Kidney capillary endothelial cell (primary cell): ENCODE measurements around the gene GALNTL6.

Source experiments
- DNase-seq: peaks from one replicate; pipeline ENCODE4 v3.0.0-alpha.2; 2018; ENCODE audit warnings: low spot score

Gene GALNTL6

DNA sequence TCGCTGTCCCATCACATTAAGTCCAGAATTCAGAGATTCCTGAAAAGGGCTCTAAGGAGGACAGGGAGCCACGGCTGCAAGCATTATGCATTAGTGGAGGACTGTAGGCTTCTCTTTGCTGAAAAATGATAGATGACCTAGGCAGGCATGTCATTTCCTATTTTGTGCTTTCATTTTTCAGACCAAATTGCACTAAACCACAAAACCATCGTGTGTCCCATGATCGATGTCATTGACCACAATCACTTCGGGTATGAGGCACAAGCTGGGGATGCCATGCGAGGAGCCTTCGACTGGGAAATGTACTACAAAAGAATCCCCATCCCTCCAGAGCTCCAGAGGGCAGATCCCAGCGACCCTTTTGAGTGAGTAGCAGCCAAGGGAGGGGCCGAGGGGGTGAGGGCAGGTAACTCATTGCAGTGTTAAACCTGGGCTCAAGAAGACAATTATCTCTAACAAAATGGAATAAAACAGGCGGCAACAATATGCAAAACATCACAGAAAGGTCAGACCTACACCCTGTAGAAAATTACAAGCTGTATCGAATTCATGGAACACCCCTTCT, 1000.2 kb downstream of the GALNTL6 start:
- DNase-seq = no peak

DNA sequence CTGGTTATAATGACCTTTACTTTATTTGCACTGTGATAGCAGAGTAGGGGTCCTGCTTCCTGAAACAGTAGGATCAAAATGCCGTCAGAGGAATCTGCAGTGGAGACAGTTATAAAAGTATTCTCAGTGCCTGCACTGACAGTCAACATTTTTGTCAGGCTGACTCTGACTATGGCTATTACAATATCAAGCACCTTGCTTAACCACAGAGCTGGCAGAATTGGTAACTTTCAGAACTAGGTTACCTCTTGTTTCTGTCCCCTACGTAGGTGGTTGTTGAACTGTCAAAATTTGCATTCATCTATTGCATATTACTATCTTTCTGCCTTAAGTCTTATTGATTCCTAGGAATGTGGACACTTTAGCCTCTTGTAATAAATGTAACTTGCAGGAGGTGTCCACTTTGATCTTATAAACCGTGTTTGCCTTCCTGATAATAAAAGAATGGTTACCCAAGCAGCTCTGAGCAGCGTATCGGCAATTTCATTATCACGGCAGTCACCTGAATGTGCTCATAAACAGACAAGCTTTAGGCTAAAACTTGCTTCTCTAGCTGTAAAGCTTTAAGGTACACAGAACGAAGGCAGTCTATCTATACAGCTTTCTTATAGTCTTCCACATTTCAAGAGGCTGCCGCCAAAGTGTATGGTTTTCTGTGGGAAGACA, 1002.4 kb downstream of the GALNTL6 start:
- no peak for DNase-seq

DNA sequence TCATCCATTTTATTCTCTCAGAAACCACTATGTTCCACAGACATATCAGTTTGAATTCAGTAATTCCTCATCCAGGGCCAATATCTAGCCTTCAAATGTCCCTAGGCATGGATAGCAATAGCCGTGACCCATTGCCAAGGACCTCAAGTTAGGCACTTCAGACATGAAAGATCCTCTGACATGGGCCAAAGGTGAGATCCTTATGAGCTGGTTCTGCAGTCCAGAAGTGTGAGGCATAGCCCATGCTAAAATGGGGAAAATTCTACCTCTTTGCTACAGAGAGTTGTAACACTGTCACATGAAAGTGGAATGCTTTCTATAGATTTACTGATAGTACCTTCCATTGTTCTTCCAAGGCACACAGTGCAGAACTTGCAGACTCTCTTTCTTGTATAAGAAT, 1005.7 kb downstream of the GALNTL6 start:
- DNase-seq = no peak

DNA sequence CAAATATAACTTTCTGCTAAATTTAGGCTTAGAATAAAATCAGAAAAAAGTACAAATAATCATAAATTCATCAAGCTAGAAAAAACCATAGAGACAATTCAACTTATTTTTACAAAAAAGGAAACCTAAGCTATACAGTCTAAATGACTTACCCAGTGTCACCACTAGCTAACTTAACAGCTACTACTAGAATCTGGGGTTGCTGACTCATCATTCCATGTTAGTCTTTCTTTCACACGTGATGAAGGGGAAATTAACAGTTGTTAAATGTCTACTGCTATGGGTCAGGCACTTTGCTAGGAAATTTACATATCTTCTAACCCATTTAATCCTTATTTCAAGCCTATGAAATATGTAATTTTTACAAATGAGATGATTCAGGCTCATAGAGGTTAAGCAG, 1006.1 kb downstream of the GALNTL6 start:
- DNase-seq = no peak

DNA sequence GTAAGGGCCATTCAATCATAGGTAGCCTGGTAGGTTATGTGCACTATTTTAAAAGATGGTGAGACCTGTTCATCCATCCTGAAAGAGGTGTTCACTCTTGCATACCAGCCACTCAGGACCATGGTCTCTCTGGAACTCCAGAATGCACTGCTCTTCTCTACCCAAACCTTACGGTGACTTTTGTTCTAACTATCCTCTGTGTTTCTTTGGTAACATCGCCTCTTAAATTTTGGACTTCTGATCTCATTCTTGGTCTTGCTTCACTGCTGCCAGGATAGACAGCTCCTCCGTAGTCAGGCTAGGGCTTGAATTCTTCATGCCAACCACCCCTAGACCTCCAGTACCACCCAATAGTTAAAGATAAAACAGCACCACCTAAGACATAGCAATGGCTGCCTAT, 1009.1 kb downstream of the GALNTL6 start:
- DNase-seq = no peak

DNA sequence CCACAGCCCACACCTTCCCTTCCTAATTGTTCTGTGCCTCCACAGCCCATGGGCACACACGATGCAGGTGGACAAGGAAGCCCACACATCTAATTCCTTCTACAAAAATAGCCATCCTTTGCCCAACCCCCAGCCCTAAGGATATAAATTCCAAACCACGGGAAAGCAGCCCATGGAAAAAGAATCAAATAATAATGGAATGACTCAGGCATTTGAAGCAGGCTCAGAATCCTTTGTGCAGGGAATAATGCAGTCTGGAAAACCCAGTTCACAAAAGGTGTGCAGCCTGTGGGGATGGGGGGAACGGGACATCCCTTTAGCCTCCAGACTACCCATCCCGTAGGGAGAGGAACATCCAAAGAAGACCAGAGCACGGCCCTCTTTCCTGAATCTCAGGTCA, 1013.1 kb downstream of the GALNTL6 start:
- DNase-seq = no peak

DNA sequence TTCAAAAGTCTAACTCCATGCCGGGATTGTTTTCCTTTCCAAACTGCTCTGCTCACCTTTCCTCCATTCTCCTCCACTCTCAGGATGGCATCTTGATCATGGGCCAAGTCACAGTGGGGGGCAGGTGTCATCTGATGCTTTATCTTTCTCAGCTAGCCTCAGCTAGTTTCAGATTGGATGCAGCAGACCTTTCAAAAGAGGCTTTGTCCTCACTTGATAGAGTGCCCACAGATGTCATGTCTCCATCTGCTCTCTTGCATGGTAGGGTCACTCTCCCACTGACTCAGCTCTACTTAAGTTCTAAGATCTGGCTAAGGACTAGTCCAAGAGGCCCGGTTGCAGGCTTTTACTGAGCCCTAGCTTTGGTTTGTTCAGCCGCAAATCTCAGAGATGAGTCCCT, 1013.7 kb downstream of the GALNTL6 start:
- no peak for DNase-seq

DNA sequence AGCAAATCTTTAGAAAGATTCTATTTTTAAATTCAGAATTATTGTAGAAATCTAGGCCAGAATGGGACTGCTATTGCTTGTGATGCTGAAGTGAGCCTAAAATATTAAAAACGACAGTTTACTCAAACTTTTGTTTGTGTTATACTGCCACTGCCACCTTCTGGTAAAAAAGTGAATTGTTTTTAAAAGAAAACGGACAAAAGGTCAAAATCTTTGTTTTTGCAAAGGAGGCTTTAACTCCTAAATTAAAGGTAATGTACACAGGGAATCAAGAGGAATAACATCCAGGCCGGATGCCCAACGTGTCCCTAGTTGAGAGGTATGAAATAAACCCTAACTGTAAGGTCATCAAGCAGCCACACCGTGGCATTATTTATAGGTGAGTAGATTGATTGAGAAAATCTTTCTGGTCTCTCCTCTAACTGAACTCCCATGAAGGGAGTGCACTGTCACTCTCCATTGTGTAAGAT, 1017.1 kb downstream of the GALNTL6 start:
- DNase-seq = peak; percentile 24

DNA sequence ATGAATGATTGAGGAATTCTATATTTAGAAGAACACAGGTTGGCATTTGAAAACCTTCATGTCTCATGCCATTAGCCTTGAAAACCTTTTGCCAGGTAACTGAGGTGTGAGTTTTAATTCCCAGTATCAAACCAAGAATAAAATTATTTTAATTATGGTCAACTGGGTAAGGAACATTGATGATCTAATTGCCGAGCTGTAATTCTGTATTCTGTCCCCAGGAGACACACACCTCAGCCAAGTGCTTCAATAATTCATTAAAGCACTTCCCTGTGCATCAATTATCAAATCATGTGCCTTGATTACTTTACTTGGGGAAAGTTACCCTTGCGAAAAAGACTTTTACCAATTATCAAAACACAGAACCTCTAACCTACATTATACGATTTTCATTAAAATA, 1023.5 kb downstream of the GALNTL6 start:
- no peak for DNase-seq

DNA sequence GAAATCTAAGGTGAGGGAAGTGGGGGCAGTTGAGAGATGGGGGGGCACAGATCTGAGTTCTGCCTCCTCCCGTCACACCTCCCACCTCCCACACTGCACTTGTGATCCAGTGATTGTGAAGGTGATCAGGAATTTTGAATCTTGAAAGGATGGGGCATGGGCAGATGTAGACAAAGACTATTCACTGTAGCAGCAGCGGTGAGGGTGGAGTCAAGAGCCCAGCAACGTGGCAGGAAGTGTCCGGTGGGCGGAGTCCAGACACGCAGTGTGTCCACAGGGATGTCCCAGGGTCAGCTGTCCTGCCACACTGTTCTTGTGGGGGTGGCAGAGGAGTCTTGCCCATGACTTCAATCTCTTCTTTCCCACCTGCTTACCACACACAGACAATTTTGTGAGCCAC, 1024.9 kb downstream of the GALNTL6 start:
- DNase-seq = no peak

DNA sequence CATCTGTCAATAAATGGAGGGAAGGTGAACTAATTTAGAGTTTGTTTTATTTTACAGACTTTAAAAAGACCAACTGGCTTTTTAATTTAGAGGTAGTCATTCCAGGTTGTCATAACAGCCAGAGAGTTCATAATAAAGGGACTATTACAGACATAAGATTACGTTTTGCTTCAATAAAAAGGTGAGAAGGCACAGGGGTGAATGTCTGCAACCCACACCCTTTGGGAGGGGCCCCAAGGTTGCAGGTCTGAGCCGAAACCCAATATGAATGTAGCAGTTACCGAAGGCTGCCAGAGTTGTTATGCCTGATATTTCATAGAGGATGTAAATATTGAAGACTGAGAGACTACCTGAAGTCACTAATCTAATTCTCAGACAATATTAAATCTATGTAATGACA, 1025.7 kb downstream of the GALNTL6 start:
- no peak for DNase-seq

DNA sequence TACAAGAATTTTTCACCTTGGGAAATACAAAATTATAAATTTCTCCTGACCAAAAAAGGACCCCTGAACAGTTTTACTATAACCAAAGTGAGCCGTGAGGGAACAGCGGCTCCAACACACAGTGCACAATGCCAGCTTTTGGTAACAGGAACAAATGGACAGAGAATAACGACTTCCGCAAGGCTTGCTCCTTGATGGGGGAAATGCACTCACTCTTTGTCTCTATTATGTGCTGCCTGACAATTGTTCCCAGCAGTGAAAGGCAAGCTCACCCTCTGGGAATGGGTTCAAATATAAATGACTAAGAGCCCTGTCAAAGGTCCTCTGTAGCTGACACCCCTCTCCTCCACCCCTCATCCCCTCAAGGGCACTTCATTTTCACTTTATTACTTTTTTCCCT, 1029.6 kb downstream of the GALNTL6 start:
- no peak for DNase-seq

DNA sequence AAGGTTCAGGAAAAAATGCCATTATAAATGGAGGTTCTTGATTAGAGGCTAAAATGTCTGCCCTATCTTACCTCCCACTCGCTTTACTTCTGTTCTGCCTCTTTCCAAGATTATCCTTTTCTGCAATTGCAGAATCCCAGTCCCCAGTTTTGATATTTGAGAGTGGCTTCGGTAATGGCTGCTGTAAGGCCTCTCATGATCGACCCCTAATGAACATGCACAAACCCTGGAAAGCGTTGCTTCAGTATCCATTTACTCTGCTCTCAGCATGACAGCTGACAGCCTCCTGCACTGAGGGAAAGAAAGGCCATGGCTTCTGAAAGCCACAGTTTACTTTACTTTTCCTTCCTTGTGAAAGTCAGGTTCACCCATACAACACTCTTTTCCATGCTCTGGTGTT, 1030.0 kb downstream of the GALNTL6 start:
- DNase-seq = no peak

DNA sequence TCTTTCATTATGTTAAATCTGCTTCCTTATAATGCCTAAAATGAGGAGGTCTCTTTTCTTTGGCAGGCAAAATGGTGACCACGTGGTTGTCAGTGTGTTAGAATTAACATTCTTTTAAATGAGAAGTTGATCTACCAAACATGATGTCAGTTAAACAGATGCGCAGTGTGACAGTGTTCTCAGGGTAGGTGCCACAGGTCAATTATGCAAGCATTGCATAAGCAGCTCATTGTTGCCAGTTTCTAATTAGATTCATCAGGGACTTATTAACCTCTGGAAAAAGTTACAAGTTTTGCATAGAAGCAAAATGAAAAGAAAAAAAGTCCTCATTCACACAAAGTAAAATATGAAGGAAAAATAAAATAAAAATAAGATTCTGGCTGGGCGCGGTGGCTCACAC, 1031.4 kb downstream of the GALNTL6 start:
- DNase-seq = no peak

DNA sequence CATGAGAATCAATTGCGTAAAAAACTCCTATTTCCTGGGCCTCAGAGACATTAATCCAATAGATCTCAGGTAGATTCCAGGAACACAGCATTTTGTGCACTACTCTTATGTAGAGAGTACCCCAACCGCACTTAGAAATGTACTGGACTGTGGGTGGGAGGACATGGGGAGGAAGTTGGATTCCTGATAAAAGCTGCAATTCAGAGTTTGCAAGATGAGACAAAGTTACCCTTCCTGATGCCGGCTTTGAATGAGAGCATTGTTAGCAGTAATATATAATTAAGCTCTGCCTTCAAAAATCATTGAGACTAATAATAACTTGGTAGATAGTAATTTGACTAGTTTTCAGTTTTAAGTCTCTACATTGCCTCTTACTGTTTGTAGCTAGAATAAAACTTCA, 1032.1 kb downstream of the GALNTL6 start:
- no peak for DNase-seq

DNA sequence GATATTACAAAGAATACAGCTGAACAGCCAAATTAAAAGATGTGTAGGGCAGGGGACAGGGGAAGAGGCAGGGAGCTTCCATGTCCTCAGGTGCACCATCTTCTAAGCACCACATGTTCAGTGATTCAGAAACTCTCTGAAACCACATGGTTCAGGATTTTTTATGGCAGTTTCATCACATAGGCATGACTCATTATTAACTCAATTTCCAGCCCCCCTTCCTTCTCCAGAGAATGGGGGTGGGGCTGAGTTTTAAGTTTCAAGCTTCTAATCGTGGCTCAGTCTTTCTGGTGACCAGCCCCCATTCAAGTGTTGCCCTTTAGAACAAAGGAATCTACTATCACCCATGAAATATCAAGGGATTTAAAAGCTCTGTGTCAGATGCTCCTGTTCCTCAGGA, 1037.6 kb downstream of the GALNTL6 start:
- DNase-seq = peak; percentile 49

DNA sequence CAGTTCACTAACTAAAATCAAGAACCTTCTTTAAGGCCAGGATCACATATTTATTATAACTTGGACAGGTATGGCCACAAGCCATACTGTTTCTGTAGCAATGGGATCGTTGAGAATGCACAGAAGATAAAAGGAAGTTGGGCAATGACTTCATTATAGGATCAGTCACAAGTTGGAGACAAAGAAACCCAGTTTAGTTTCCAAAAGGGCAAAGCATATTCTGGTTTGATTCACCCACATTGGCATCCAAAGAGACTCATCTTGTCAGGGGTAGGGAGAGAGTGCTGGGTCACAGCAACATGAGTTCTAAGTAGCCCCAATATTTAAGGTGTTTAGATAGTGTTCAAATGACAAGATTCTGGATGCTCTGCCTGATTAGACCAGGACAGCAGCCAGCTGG, 1038.3 kb downstream of the GALNTL6 start:
- no peak for DNase-seq

DNA sequence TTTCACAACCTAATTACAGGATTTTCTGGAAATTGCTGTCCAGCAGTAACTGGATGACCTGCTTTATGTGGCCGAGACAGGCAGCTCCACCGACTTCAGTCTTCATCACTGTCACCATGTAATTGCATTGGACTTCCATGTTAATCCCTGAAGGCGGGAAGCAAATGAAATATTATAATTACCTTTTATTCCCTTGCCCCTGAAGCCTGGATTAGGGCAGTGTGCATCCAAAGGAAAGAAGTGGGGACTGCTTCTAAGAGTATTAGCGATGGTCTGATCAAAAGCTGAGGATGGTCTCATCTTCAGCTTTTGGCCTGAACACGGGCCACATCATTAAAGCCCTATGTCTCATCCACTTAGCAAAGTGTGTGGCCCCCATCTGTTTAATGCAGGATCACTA, 1043.8 kb downstream of the GALNTL6 start:
- DNase-seq = no peak

DNA sequence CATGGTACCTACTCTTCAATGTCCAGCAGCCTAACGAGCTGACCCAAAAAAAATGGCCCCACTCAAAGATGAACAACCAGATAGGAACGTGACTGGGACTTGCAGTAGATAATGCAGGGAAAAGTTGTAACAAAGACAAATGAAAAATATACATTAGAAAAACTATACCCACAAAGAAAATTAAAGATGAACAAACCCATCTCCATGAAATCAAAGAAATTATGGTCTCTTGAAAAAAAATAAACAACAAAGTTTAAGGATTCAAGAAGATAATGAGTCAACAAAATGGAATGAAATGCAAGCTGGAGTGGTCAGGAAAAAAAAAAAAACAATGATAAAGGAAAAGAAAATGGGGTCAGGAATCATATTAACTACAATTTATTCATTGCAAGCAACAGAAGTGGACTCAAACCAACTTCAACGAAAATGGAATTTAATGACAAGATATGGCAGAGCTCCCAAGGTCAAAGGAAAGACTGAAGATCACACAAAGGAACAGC, 1045.6 kb downstream of the GALNTL6 start:
- no peak for DNase-seq

DNA sequence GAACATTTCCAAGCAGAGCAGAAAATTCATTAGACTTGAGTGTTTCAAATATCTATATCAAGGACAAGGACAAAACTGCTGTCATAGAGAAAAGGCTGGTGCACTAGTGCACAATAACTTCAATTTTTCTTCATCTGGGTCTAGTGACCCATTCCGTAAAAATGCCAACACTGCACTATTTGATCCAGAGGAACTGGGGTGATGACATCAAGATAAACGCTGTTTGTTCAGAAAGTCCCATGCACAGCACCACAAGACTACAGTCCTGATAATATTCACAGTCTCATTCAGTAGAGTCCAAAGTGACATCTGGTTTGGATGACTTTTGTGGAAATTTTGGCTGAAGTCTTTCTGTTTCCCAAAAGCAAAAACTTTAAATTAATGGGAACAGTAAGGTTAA, 1051.9 kb downstream of the GALNTL6 start:
- no peak for DNase-seq

DNA sequence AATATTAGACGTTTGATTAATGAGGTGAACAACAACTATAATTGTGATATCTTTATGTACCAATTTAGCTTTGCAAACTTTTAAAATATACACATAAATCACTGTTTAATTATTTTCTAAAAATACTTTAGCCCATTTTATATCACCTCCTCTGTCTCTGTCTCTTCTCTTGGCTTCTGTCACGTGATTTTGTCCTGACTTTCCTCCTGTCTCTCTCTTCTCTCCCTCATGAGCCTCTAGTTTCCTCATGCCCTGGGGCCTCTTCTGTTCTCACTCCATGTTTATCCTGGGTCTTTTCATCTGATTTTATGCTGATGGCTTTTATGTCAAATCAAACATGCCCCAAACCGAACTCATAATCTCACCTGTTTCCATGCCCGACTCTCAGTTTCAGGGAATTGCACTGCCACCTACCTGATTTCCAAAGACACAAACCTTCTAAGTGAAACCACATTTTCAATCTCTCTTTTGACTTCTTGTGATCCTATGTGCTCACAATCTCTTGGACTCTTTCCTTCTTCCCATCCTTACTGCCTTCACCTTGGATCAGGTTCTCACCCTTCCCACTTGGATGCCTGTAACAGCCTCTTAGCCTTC, 1052.4 kb downstream of the GALNTL6 start:
- DNase-seq = no peak

DNA sequence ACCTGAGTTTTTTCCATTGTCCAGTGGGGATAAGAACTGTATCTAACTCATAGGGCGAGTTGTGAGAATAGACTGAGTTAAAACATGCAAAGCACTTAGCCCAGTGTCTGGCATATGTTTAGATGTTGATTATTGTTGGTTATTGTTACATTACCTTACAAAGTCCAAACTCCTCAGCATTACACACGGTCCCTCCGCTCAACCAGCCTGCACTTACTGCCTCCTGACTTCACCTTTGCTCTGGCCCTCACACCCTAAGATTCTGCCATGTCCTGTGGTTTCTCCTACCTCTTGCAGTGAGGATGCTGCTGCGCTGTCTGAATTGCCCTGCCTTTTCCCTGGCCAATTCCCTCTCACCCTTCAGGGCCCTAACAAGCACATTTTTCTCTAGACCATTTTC, 1053.2 kb downstream of the GALNTL6 start:
- no peak for DNase-seq

DNA sequence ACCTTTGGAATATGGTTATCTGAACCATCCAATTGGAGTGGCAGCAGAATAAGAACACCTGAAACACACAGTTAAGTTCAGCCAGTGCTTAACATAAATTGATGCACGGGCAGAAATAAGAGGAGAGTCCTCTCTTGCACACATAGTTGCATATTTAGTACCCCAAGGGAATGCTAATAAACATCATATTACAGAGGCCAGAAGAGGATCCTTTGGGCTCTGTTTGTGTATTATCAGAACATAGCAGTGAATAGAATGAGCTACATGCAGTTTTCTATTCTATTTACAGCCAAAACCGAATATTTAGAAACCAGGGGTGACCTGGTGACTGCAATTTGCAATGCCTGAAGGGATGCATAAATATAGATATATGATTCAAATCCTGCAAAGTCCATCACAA, 1054.6 kb downstream of the GALNTL6 start:
- DNase-seq = no peak

DNA sequence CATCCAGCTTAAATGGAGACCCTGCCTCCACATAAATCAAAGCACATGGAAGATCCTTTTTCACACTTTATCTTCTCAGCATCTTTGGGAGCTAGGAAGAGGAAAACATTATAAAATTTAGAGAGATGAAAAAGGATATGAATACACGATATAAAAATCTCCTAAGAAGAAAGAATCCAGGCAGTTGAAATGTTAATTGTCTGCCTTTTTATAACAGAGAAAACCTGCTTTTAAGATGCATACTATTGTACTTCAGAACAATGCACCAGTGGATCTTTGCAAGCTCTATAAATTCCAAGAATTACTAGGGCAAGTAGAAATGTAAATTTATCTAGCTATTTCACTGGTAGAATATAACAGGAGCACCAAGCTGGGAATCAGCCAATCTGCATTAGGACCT, 1055.1 kb downstream of the GALNTL6 start:
- no peak for DNase-seq
